H9 (cell line): ENCODE measurements around the gene FYN. TPM values are rescaled to one million over a fixed set of nuclear protein-coding genes. Genes with fewer than 3 reads are reported as not detected.

Experiments used
- DNase-seq: peaks from one replicate; pipeline ENCODE4 v3.0.0-alpha.2; 2017
- H2AFZ ChIP-seq: one replicate; pipeline ENCODE4 v1.6.1; 2013; ENCODE audit warnings: mild to moderate bottlenecking, low read length, control low read depth, moderate library complexity
- H2AK5ac ChIP-seq: 2 replicates; pipeline ENCODE4 v1.6.1; 2013; ENCODE audit warnings: low read length, control low read depth, mixed read lengths; ENCODE audit not compliant: insufficient read length
- H2BK120ac ChIP-seq: one replicate; pipeline ENCODE4 v1.6.1; 2013; ENCODE audit warnings: low read depth, mild to moderate bottlenecking, low read length, control low read depth, inconsistent platforms; ENCODE audit not compliant: poor library complexity, severe bottlenecking
- H2BK12ac ChIP-seq: 2 replicates; pipeline ENCODE4 v1.6.1; 2013; ENCODE audit warnings: low read length, control low read depth, mixed read lengths, low read depth; ENCODE audit not compliant: insufficient read length
- H2BK15ac ChIP-seq: 2 replicates; pipeline ENCODE4 v1.6.1; 2013; ENCODE audit warnings: low read depth, low read length, control low read depth
- H2BK20ac ChIP-seq: one replicate; pipeline ENCODE4 v1.6.1; 2013; ENCODE audit warnings: low read depth, mild to moderate bottlenecking, low read length, control low read depth, inconsistent platforms; ENCODE audit not compliant: poor library complexity, severe bottlenecking
- H2BK5ac ChIP-seq: 2 replicates; pipeline ENCODE4 v1.6.1; 2013; ENCODE audit warnings: low read length, control low read depth, mixed read lengths; ENCODE audit not compliant: insufficient read length
- H3K14ac ChIP-seq: 2 replicates; pipeline ENCODE4 v1.6.1; 2013; ENCODE audit warnings: low read length, control low read depth; ENCODE audit not compliant: insufficient read depth
- H3K18ac ChIP-seq: 2 replicates; pipeline ENCODE4 v1.6.1; 2013; ENCODE audit warnings: low read depth, mild to moderate bottlenecking, mixed read lengths, low read length, control low read depth; ENCODE audit not compliant: insufficient read length
- H3K23ac ChIP-seq: 2 replicates; pipeline ENCODE4 v1.6.1; 2013; ENCODE audit warnings: low read length, control low read depth, mixed read lengths, low read depth; ENCODE audit not compliant: insufficient read length
- H3K23me2 ChIP-seq: 2 replicates; pipeline ENCODE4 v1.6.1; 2013; ENCODE audit warnings: low read depth, mild to moderate bottlenecking, mixed read lengths, low read length, control low read depth; ENCODE audit not compliant: insufficient read length, poor library complexity, severe bottlenecking
- H3K27ac ChIP-seq: 2 replicates; pipeline ENCODE4 v1.5.1; 2013; ENCODE audit warnings: low read length, control low read depth, mixed read lengths, low read depth; ENCODE audit not compliant: insufficient read length
- H3K27me3 ChIP-seq: 2 replicates; pipeline ENCODE4 v1.6.1; 2013; ENCODE audit warnings: low read length, control low read depth, inconsistent platforms; ENCODE audit not compliant: insufficient read depth
- H3K4ac ChIP-seq: 2 replicates; pipeline ENCODE4 v1.6.1; 2013; ENCODE audit warnings: low read depth, mild to moderate bottlenecking, control low read depth, inconsistent platforms, low read length, moderate library complexity
- H3K4me1 ChIP-seq: 2 replicates; pipeline ENCODE4 v1.6.1; 2013; ENCODE audit warnings: low read length, control low read depth, inconsistent platforms; ENCODE audit not compliant: insufficient read depth
- H3K4me2 ChIP-seq: 2 replicates; pipeline ENCODE4 v1.6.1; 2013; ENCODE audit warnings: low read length, control low read depth, mixed read lengths; ENCODE audit not compliant: insufficient read length, insufficient read depth
- H3K56ac ChIP-seq: 2 replicates; pipeline ENCODE4 v1.6.1; 2013; ENCODE audit warnings: low read depth, mild to moderate bottlenecking, mixed read lengths, low read length, control low read depth; ENCODE audit not compliant: insufficient read length
- H3K79me1 ChIP-seq: 2 replicates; pipeline ENCODE4 v1.6.1; 2013; ENCODE audit warnings: low read depth, mild to moderate bottlenecking, moderate library complexity, low read length, control low read depth, inconsistent platforms; ENCODE audit not compliant: insufficient read depth, poor library complexity, severe bottlenecking
- H3K79me2 ChIP-seq: 2 replicates; pipeline ENCODE4 v1.6.1; 2013; ENCODE audit warnings: low read length, control low read depth, inconsistent platforms; ENCODE audit not compliant: insufficient read depth
- H3K9ac ChIP-seq: 2 replicates; pipeline ENCODE4 v1.6.1; 2013; ENCODE audit warnings: low read length, control low read depth, mixed read lengths; ENCODE audit not compliant: insufficient read length; ENCODE audit errors: extremely low read depth
- H3K9me3 ChIP-seq: one replicate; pipeline ENCODE4 v1.6.1; 2013; ENCODE audit warnings: low read depth, low read length, inconsistent platforms; ENCODE audit not compliant: control insufficient read depth
- H3T11ph ChIP-seq: one replicate; pipeline ENCODE4 v1.6.1; 2013; ENCODE audit warnings: mild to moderate bottlenecking, low read length, control low read depth, inconsistent platforms
- H4K20me1 ChIP-seq: one replicate; pipeline ENCODE4 v1.6.1; 2013; ENCODE audit not compliant: control insufficient read depth, insufficient read length, insufficient read depth
- H4K5ac ChIP-seq: 2 replicates; pipeline ENCODE4 v1.6.1; 2013; ENCODE audit warnings: low read depth, mild to moderate bottlenecking, mixed read lengths, low read length, control low read depth; ENCODE audit not compliant: insufficient read length
- H4K8ac ChIP-seq: replicated peaks from 2 replicates; pipeline ENCODE4 v1.6.1; 2013; ENCODE audit warnings: low read length, control low read depth, mixed read lengths, low read depth; ENCODE audit not compliant: insufficient read length
- H4K91ac ChIP-seq: 2 replicates; pipeline ENCODE4 v1.6.1; 2013; ENCODE audit warnings: low read depth, mild to moderate bottlenecking, moderate library complexity, mixed read lengths, low read length, control low read depth; ENCODE audit not compliant: insufficient read length
- H3K27ac Mint-ChIP-seq, 3 experiments: 2 replicates in 2 of 3; 3 replicates in 1 of 3; pipeline ENCODE4 v1.8.0; 2020 to 2021; ENCODE audit warnings: mixed read lengths in 3 of 3, mild to moderate bottlenecking in 1 of 3, moderate library complexity in 1 of 3
- H3K27me3 Mint-ChIP-seq: 2 replicates; pipeline ENCODE4 v1.8.0; 2021; ENCODE audit warnings: low read depth, mild to moderate bottlenecking, moderate library complexity, mixed read lengths
- H3K36me3 Mint-ChIP-seq, 3 experiments: 2 replicates in 2 of 3; 3 replicates in 1 of 3; pipeline ENCODE4 v1.8.0; 2020 to 2021; ENCODE audit warnings: low read depth in 3 of 3, mixed read lengths in 3 of 3; ENCODE audit not compliant: insufficient read depth in 1 of 3
- H3K4me1 Mint-ChIP-seq, 2 experiments: 2 replicates each; pipeline ENCODE4 v1.8.0; 2020; ENCODE audit warnings: mixed read lengths in 2 of 2
- H3K4me3 Mint-ChIP-seq, 2 experiments: 2 replicates in 1 of 2; 3 replicates in 1 of 2; pipeline ENCODE4 v1.8.0; 2020 to 2021; ENCODE audit warnings: mild to moderate bottlenecking in 2 of 2, mixed read lengths in 2 of 2, moderate library complexity in 1 of 2
- H3K9me3 Mint-ChIP-seq, 2 experiments: 2 replicates in 1 of 2; 3 replicates in 1 of 2; pipeline ENCODE4 v1.8.0; 2020; ENCODE audit warnings: mild to moderate bottlenecking in 2 of 2, mixed read lengths in 2 of 2, moderate library complexity in 1 of 2
- WGBS: extraction: QIAGEN DNeasy Blood & Tissue Kit; methylation state at CpG from one replicate; pipeline ENCODE4 v1.1.7; 2013; ENCODE audit warnings: missing lambda C conversion rate, low lambda C conversion rate, mixed read lengths; ENCODE audit not compliant: insufficient read length; ENCODE audit errors: extremely low coverage; 5-methylcytosine and 5-hydroxymethylcytosine counted together
- total RNA-seq: library from RNA; stranded (reverse); gene quantifications from 2 replicates; pipeline ENCODE4 v1.2.1, GENCODE V29; 2021
- TF ChIP-seq, protein P1 (sequence below): fragments of 200-600 bp; sonication (generic); conservative IDR thresholded peaks from 3 replicates; pipeline ENCODE4 v1.8.0; 2021; ENCODE audit warnings: antibody characterized with exemption, mild to moderate bottlenecking

FYN gene
- total RNA-seq, 1 experiment from 2014 or later = 64.8 TPM

GRCh38 chr6:111723412-111723970, 149.8 kb downstream of the FYN start:
- TF ChIP-seq, protein P1, sequence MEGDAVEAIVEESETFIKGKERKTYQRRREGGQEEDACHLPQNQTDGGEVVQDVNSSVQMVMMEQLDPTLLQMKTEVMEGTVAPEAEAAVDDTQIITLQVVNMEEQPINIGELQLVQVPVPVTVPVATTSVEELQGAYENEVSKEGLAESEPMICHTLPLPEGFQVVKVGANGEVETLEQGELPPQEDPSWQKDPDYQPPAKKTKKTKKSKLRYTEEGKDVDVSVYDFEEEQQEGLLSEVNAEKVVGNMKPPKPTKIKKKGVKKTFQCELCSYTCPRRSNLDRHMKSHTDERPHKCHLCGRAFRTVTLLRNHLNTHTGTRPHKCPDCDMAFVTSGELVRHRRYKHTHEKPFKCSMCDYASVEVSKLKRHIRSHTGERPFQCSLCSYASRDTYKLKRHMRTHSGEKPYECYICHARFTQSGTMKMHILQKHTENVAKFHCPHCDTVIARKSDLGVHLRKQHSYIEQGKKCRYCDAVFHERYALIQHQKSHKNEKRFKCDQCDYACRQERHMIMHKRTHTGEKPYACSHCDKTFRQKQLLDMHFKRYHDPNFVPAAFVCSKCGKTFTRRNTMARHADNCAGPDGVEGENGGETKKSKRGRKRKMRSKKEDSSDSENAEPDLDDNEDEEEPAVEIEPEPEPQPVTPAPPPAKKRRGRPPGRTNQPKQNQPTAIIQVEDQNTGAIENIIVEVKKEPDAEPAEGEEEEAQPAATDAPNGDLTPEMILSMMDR = no peak
- Histone ChIP-seq H3K23me2 (no peaks in the 10 kb centered on the region), H2BK120ac (no peak overlapping the region), H3K56ac (no peak overlapping the region), H3T11ph (no peak overlapping the region), H4K5ac (no peak overlapping the region), H4K20me1 (no peaks in the 10 kb centered on the region), H3K14ac (no peak overlapping the region), H3K27ac (no peak overlapping the region), H3K4ac (no peak overlapping the region), H2BK5ac (no peak overlapping the region), H3K79me1 (peaks cover 8% of the 10 kb centered on the region), H2BK12ac (no peak overlapping the region), H2BK20ac (no peak overlapping the region), H3K27me3 (no peaks in the 10 kb centered on the region), H3K9me3 (no peaks in the 10 kb centered on the region), H2AK5ac (no peak overlapping the region), H4K8ac (no peak overlapping the region), H3K23ac (no peak overlapping the region), H3K18ac (no peak overlapping the region), H3K79me2 (no peaks in the 10 kb centered on the region), H3K4me2 (no peak overlapping the region), H2AFZ (no peak overlapping the region), H2BK15ac (no peak overlapping the region), H4K91ac (no peak overlapping the region), H3K4me1 (no peaks in the 10 kb centered on the region; the same call in 1 of the 2 replicates), H3K9ac (no peak overlapping the region)
- H3K4me1 Mint-ChIP-seq = peaks cover 1 to 5% of the 10 kb centered on the region in 2 experiments; a peak in 3 of 4 replicates
- WGBS = no CpG with 5 or more reads among the region's 7 CpGs
- no peak for DNase-seq
- no peaks in the 10 kb centered on the region for H3K27me3 Mint-ChIP-seq
- no peak overlapping the region for H3K4me3 Mint-ChIP-seq
- peaks cover 2 to 7% (median 7%) of the 10 kb centered on the region in 3 experiments; a peak in 5 of 7 replicates for H3K36me3 Mint-ChIP-seq
- H3K9me3 Mint-ChIP-seq = no peaks in the 10 kb centered on the region
- no peak overlapping the region for H3K27ac Mint-ChIP-seq
